HepG2 (cell line): ENCODE measurements around the gene KCTD13. TPM values are rescaled to one million over a fixed set of nuclear protein-coding genes. Genes with fewer than 3 reads are reported as not detected.

ENCODE experiments used
- ARID2 ChIP-seq: sonication (generic); formaldehyde crosslinking; IDR thresholded peaks from 2 replicates; pipeline ENCODE4 v1.8.1; 2022; ENCODE audit warnings: mild to moderate bottlenecking, missing genetic modification reagents, borderline replicate concordance
- BCL6 ChIP-seq: IDR thresholded peaks from 2 replicates; pipeline ENCODE4 v1.6.1; 2016; ENCODE audit warnings: missing genetic modification reagents, missing compliant biosample characterization
- ERF ChIP-seq: IDR thresholded peaks from 2 replicates; pipeline ENCODE4 v1.6.1; 2018; ENCODE audit warnings: missing biosample characterization, missing genetic modification reagents
- GPN1 ChIP-seq: sonication (generic); formaldehyde crosslinking; IDR thresholded peaks from 2 replicates; pipeline ENCODE4 v1.5.1; 2020; ENCODE audit warnings: missing genetic modification reagents, borderline replicate concordance
- PAXIP1 ChIP-seq: sonication (generic); formaldehyde crosslinking; conservative IDR thresholded peaks from 2 replicates; pipeline ENCODE4 v1.4.0; 2020; ENCODE audit warnings: mild to moderate bottlenecking, missing genetic modification reagents, moderate library complexity
- POLR2AphosphoS5 ChIP-seq: IDR thresholded peaks from 2 replicates; pipeline ENCODE4 v1.6.1; 2012; ENCODE audit warnings: low read depth, low read length
- ZBED4 ChIP-seq: sonication (generic); formaldehyde crosslinking; IDR thresholded peaks from 2 replicates; pipeline ENCODE4 v1.4.0; 2020; ENCODE audit warnings: missing genetic modification reagents, borderline replicate concordance
- ZC3H4 ChIP-seq: sonication (generic); formaldehyde crosslinking; IDR thresholded peaks from 2 replicates; pipeline ENCODE4 v1.4.0; 2020; ENCODE audit warnings: missing genetic modification reagents, borderline replicate concordance
- ZNF503 ChIP-seq: sonication (generic); formaldehyde crosslinking; IDR thresholded peaks from 2 replicates; pipeline ENCODE4 v1.4.0; 2020; ENCODE audit warnings: missing genetic modification reagents
- ZNF605 ChIP-seq: sonication (generic); formaldehyde crosslinking; IDR thresholded peaks from 2 replicates; pipeline ENCODE4 v1.8.0; 2022; ENCODE audit warnings: mild to moderate bottlenecking, missing genetic modification reagents
- ZNF619 ChIP-seq: sonication (generic); formaldehyde crosslinking; IDR thresholded peaks from 2 replicates; pipeline ENCODE4 v1.4.0; 2020; ENCODE audit warnings: mild to moderate bottlenecking, missing genetic modification reagents
- ZNF749 ChIP-seq: sonication (generic); formaldehyde crosslinking; IDR thresholded peaks from 2 replicates; pipeline ENCODE4 v1.8.0; 2022; ENCODE audit warnings: mild to moderate bottlenecking, missing genetic modification reagents, moderate library complexity, borderline replicate concordance
- ZNF761 ChIP-seq: sonication (generic); formaldehyde crosslinking; conservative IDR thresholded peaks from 2 replicates; pipeline ENCODE4 v1.4.0; 2020; ENCODE audit warnings: mild to moderate bottlenecking, missing genetic modification reagents
- ZNF768 ChIP-seq: sonication (generic); formaldehyde crosslinking; IDR thresholded peaks from 2 replicates; pipeline ENCODE4 v1.4.0; 2020; ENCODE audit warnings: missing genetic modification reagents
- ZNF839 ChIP-seq: sonication (generic); formaldehyde crosslinking; IDR thresholded peaks from 2 replicates; pipeline ENCODE4 v1.4.0; 2020; ENCODE audit warnings: missing genetic modification reagents, mild to moderate bottlenecking, borderline replicate concordance
- polyA plus RNA-seq, 8 experiments: library from polyadenylated mRNA; depleted of rRNA in 3 of 8; stranded (reverse) in 7 of 8; unstranded in 1 of 8; fragments of >200 nt; fragmentation: Illumina TruSeq in 4 of 8; extraction: Trizol in 4 of 8; gene quantifications; 2 replicates each; pipeline versions ENCODE4 v1.2.1 to v1.2.3, GENCODE V29; 2011 to 2016; ENCODE audit warnings: low read depth in 4 of 8, missing spikeins in 1 of 8, mixed read lengths in 1 of 8; ENCODE audit not compliant: insufficient read depth in 1 of 8
- total RNA-seq, 5 experiments: library from RNA; depleted of rRNA; stranded (reverse); fragments of >200 nt; fragmentation: Illumina TruSeq; extraction: Trizol; gene quantifications; 2 replicates each; pipeline ENCODE4 v1.2.3, GENCODE V29; 2016; ENCODE audit warnings: low read depth in 1 of 5
- TF ChIP-seq, protein P1 (sequence below): sonication (generic); formaldehyde crosslinking; conservative IDR thresholded peaks from 2 replicates; pipeline ENCODE4 v1.5.0; 2020; ENCODE audit warnings: missing genetic modification reagents

The KCTD13 gene
- total and polyA plus RNA-seq, 2 of the 13 experiments (the other 11 are each of a cell fraction or from before 2014, with no cell fraction given), result 6.3 to 14.7 TPM

DNA sequence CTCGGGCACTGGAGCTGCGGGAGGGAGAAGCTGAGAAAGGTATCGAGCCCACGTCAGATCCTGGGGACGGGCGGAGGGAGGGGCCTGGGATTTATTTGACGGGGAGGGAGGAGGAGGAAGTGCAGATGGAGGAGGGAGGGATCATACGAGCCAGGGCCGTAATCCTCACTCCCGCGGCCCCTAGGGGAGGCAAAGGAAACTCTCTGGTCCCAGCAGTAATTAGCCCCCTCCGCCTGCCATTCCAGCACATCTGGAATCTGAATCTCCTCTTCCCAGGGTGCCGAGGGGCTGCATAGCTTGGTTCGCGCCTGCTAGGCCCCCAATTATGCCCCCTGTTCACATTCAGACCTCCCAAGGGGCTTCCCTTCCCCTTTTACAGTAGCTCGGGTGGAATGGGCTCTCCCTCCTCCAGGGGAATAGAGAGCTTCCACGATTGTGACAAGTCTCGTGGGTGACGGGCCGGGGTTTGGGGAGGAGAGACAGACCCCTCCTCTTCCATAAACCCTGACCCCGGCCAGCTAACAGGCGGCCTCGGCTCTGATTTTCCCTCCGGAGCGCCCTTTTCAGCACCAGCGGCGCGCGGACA, 26.4 kb downstream of the KCTD13 start, which contains the start of gene SEZ6L2 (continued):
- TF ChIP-seq PAXIP1 (CRISPR knock-in tag) (no peak), ERF (peak; percentile 49; the same call in 1 of the 2 replicates), ZBED4 (CRISPR knock-in tag) (peak; percentile 95; the same call in 1 of the 2 replicates), ZNF503 (CRISPR knock-in tag) (peak; percentile 91; the same call in 1 of the 2 replicates), ZNF761 (no peak; the same call in 1 of the 2 replicates), BCL6 (CRISPR knock-in tag) (peak; percentile 41; the same call in 1 of the 2 replicates), ZNF768 (CRISPR knock-in tag) (no peak; the same call in 1 of the 2 replicates), ARID2 (CRISPR knock-in tag) (no peak), POLR2AphosphoS5 (no peak), ZNF839 (CRISPR knock-in tag) (no peak), ZNF605 (peak; percentile 91), ZNF749 (CRISPR knock-in tag) (no peak; the same call in 1 of the 2 replicates), GPN1 (CRISPR knock-in tag) (peak; percentile 96), ZNF619 (CRISPR knock-in tag) (no peak; the same call in 1 of the 2 replicates), ZC3H4 (no peak; the same call in 1 of the 2 replicates)
- TF ChIP-seq, protein P1, sequence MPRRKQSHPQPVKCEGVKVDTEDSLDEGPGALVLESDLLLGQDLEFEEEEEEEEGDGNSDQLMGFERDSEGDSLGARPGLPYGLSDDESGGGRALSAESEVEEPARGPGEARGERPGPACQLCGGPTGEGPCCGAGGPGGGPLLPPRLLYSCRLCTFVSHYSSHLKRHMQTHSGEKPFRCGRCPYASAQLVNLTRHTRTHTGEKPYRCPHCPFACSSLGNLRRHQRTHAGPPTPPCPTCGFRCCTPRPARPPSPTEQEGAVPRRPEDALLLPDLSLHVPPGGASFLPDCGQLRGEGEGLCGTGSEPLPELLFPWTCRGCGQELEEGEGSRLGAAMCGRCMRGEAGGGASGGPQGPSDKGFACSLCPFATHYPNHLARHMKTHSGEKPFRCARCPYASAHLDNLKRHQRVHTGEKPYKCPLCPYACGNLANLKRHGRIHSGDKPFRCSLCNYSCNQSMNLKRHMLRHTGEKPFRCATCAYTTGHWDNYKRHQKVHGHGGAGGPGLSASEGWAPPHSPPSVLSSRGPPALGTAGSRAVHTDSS, result no peak
